Mucosa of descending colon (tissue), 3 donors: Measurements from ENCODE around the gene THAP11. TPM values are rescaled to one million over a fixed set of nuclear protein-coding genes. Genes with fewer than 3 reads are reported as not detected.

Source experiments
- ATAC-seq: fragments of 200-7000 bp; cut with Tn5 transposase; one replicate; pipeline ENCODE4 v1.9.1; 2020; ENCODE audit warnings: mild to moderate bottlenecking, moderate library complexity
- DNase-seq, 3 donors: peaks; one replicate each; pipeline ENCODE4 v3.0.0-alpha.2; 2020
- H3K36me3 ChIP-seq: fragments of 200-600 bp; one replicate; pipeline ENCODE4 v1.8.0; 2021; ENCODE audit warnings: low read depth, mild to moderate bottlenecking
- H3K4me1 ChIP-seq: fragments of 200-600 bp; one replicate; pipeline ENCODE4 v1.8.0; 2021; ENCODE audit warnings: low read depth, mild to moderate bottlenecking
- H3K4me3 ChIP-seq: fragments of 200-600 bp; one replicate; pipeline ENCODE4 v1.8.0; 2021; ENCODE audit warnings: mild to moderate bottlenecking
- H3K9me3 ChIP-seq: fragments of 200-600 bp; one replicate; pipeline ENCODE4 v1.8.0; 2021; ENCODE audit warnings: mild to moderate bottlenecking
- intact Hi-C, 2 donors: fragments of 100-400 bp; cut with DNase I in 1 of 2; cut with micrococcal nuclease in 1 of 2; formaldehyde crosslinking; loops; one replicate each; pipeline versions ENCODE4 v1.11.0 to v1.11.1; 2022; cut with DNase I, micrococcal nuclease
- total RNA-seq, 3 donors: library from RNA; stranded (reverse); fragmentation: NEBNext Ultra II Directional in 2 of 3; extraction: Animal tissue kit (Norgen Biotek cat#: 25700) in 2 of 3; gene quantifications; one replicate each; pipeline versions ENCODE4 v1.2.1 to v1.2.4, GENCODE V29; 2021 to 2023
- TF ChIP-seq, protein P1 (sequence below): fragments of 200-600 bp; IDR thresholded peaks from one replicate; pipeline ENCODE4 v1.8.0; 2022; ENCODE audit warnings: antibody characterized with exemption, mild to moderate bottlenecking
- donor health status: DM: no; HTN: no; CAD: no; lungs with moderate emphysema.
- donor health status: DM: no; HTN: no; CAD: no.
- donor health status: DM: no; HTN: yes; CAD: no.

The THAP11 gene
- total RNA-seq, 3 donors from 2014 or later: 18.1 to 43.3 (median 20.5) TPM

- Histone ChIP-seq H3K4me3 (no peak overlapping the region), H3K4me1 (peaks cover 11% of the 10 kb centered on the region), H3K9me3 (no peaks in the 10 kb centered on the region), H3K36me3 (peaks cover 3% of the 10 kb centered on the region)
- ATAC-seq (no peak), DNase-seq (no peak)
- intact Hi-C loops: no loop called here
- TF ChIP-seq, protein P1, sequence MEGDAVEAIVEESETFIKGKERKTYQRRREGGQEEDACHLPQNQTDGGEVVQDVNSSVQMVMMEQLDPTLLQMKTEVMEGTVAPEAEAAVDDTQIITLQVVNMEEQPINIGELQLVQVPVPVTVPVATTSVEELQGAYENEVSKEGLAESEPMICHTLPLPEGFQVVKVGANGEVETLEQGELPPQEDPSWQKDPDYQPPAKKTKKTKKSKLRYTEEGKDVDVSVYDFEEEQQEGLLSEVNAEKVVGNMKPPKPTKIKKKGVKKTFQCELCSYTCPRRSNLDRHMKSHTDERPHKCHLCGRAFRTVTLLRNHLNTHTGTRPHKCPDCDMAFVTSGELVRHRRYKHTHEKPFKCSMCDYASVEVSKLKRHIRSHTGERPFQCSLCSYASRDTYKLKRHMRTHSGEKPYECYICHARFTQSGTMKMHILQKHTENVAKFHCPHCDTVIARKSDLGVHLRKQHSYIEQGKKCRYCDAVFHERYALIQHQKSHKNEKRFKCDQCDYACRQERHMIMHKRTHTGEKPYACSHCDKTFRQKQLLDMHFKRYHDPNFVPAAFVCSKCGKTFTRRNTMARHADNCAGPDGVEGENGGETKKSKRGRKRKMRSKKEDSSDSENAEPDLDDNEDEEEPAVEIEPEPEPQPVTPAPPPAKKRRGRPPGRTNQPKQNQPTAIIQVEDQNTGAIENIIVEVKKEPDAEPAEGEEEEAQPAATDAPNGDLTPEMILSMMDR: no peak
Observed at GRCh38 chr16:67837811-67838210, 4.3 kb upstream of the THAP11 start.

DNA sequence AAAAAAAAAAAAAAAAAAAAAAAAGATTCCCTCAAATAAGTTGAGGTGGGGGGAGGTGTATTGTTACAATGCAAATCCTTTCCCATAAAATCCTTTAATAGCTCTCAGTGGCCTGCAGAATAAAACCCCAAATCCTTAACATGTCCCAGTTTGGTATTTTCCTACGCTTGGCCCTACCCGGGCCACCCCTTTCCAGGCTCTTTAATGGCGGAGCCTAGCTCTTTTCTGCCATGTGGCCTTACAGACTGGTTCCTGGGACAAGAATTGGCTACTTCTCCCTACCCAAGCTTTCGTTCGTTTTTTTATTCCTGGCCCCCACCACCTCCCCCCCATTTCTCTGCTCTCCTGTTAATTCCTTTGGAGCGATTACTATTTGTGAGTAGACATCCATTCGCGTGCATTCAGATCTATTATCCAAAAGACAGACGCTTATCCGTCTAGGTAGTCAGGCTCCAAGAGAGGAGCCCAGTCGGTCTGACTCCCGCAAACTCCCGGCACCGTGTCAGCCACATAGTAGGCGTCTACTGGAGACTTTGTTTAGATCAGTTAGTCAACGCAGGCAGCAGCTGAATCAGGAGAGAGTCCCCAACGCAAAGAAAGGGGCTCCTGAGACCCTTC is 813 bp upstream of the THAP11 start:
- H3K9me3 ChIP-seq: no peaks in the 10 kb centered on the region
- H3K4me1 ChIP-seq: peaks cover 30% of the 10 kb centered on the region
- ATAC-seq (no peak), DNase-seq (no peak)
- H3K36me3 ChIP-seq: no peaks in the 10 kb centered on the region
- peak overlapping the region; percentile 46 for H3K4me3 ChIP-seq
- intact Hi-C loops: no loop called here
- TF ChIP-seq, protein P1: no peak

DNA sequence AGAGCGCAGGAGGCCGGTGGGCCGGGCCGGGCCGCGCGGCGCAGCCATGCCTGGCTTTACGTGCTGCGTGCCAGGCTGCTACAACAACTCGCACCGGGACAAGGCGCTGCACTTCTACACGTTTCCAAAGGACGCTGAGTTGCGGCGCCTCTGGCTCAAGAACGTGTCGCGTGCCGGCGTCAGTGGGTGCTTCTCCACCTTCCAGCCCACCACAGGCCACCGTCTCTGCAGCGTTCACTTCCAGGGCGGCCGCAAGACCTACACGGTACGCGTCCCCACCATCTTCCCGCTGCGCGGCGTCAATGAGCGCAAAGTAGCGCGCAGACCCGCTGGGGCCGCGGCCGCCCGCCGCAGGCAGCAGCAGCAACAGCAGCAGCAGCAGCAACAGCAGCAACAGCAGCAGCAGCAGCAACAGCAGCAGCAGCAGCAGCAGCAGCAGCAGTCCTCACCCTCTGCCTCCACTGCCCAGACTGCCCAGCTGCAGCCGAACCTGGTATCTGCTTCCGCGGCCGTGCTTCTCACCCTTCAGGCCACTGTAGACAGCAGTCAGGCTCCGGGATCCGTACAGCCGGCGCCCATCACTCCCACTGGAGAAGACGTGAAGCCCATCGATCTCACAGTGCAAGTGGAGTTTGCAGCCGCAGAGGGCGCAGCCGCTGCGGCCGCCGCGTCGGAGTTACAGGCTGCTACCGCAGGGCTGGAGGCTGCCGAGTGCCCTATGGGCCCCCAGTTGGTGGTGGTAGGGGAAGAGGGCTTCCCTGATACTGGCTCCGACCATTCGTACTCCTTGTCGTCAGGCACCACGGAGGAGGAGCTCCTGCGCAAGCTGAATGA is 606 bp downstream of the THAP11 start:
- no peaks in the 10 kb centered on the region for H3K9me3 ChIP-seq
- TF ChIP-seq, protein P1: no peak
- peaks cover 33% of the 10 kb centered on the region for H3K4me1 ChIP-seq
- peak; percentile 40 for ATAC-seq
- no peaks in the 10 kb centered on the region for H3K36me3 ChIP-seq
- intact Hi-C loops: no loop called here
- DNase-seq: peak; percentile 60 to 79 (median 72)
- peak overlapping the region; percentile 46 for H3K4me3 ChIP-seq

DNA sequence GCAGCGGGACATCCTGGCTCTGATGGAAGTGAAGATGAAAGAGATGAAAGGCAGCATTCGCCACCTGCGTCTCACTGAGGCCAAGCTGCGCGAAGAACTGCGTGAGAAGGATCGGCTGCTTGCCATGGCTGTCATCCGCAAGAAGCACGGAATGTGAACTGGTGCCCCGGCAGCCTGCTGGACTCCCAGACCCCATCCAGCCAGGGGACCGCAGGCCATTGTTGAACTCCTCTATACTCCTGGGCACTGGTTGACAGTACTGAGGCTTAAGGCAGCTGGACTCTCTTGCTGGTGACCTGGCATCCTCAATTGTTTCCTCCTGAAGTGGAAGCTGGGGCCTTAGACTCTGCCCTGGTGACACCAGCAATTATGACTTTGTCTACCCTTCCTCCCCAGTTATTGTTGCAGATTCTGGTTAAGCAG is 1.2 kb downstream of the THAP11 start:
- intact Hi-C loops: no loop called here
- H3K4me1 ChIP-seq: peaks cover 39% of the 10 kb centered on the region
- no peaks in the 10 kb centered on the region for H3K36me3 ChIP-seq
- TF ChIP-seq, protein P1: no peak
- no peak for ATAC-seq
- DNase-seq: peak in 1 of 3 donors; percentile 30
- no peaks in the 10 kb centered on the region for H3K9me3 ChIP-seq
- H3K4me3 ChIP-seq: no peak overlapping the region

DNA sequence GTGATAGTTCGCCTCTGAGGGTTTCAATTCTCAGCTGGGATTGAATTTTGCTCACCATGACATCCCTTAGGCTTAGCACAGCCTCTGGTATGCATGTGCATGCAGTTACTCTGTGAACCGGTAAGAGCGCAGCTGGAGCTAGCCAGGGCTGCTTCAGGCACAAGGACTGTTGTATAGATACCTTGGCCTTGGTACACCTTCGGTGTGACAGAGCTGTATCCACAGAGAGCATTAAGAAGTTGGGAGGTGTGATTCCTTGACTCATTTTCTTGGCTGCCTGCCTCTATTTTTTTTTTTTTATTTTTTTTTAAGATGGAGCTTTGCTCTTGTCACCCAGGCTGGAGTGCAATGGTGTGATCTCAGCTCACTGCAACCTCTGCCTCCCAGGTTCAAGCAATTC is 2.4 kb downstream of the THAP11 start:
- H3K4me3 ChIP-seq: no peak overlapping the region
- peaks cover 40% of the 10 kb centered on the region for H3K4me1 ChIP-seq

More for the DNA sequence above, 2.4 kb downstream of the THAP11 start:
- intact Hi-C loops: no loop called here
- TF ChIP-seq, protein P1: no peak
- DNase-seq (no peak), ATAC-seq (no peak)
- Histone ChIP-seq H3K36me3 (no peaks in the 10 kb centered on the region), H3K9me3 (no peaks in the 10 kb centered on the region)
